GM12891 (cell line): Measurements from ENCODE around the gene LYPD6.

Source experiments
- POLR2A ChIP-seq: IDR thresholded peaks from 2 replicates; pipeline ENCODE4 v1.6.1; 2011; ENCODE audit warnings: low read depth, low read length, control low read depth
- POLR2AphosphoS5 ChIP-seq: IDR thresholded peaks from 2 replicates; pipeline ENCODE4 v1.6.1; 2011; ENCODE audit warnings: low read depth, low read length, control low read depth

- TF ChIP-seq POLR2AphosphoS5 (no peak), POLR2A (no peak)
These were observed 152.7 kb downstream of the LYPD6 start for GRCh38 chr2:149483004-149483605.
